H1 (cell line): ENCODE measurements around the gene KIAA0319L. TPM values are rescaled to one million over a fixed set of nuclear protein-coding genes. Genes with fewer than 3 reads are reported as not detected.

ENCODE experiments used
- CTCF ChIA-PET: fragments of 300-600 bp; sonication (Branson Sonifier 250); formaldehyde crosslinking; loops from one replicate; lab custom pipeline; 2021; ENCODE audit not compliant: partially characterized antibody; lab: Charles Lee
- POLR2A ChIA-PET: fragments of 300-600 bp; sonication (Branson Sonifier 250); formaldehyde crosslinking; loops from one replicate; lab custom pipeline; 2021; ENCODE audit warnings: inconsistent platforms; ENCODE audit not compliant: partially characterized antibody; lab: Charles Lee
- DNase-seq, 2 experiments: peaks; one replicate each; pipeline versions ENCODE4 v3.0.0 to v3.0.0-alpha.2; 2010 to 2022; ENCODE audit warnings: low spot score in 2 of 2, low read depth in 1 of 2, mixed read lengths in 1 of 2
- FAIRE-seq: peaks from 2 replicates; lab custom pipeline; 2011; peaks lifted over from hg19 to GRCh38; lab: Jason Lieb, UNC
- H2AFZ ChIP-seq: 2 replicates; pipeline ENCODE4 v1.8.1; 2012; ENCODE audit warnings: low read length, inconsistent platforms
- H2AK5ac ChIP-seq: 2 replicates; pipeline ENCODE4 v1.6.1; 2013; ENCODE audit warnings: low read depth, low read length
- H2BK120ac ChIP-seq: replicated peaks from 2 replicates; pipeline ENCODE3; 2013; ENCODE audit warnings: low read depth, low read length, inconsistent platforms
- H2BK12ac ChIP-seq: 2 replicates; pipeline ENCODE4 v1.6.1; 2013; ENCODE audit warnings: low read depth, low read length
- H2BK15ac ChIP-seq: 2 replicates; pipeline ENCODE4 v1.6.1; 2013; ENCODE audit warnings: low read length
- H2BK20ac ChIP-seq: 2 replicates; pipeline ENCODE4 v1.6.1; 2013; ENCODE audit warnings: low read length
- H2BK5ac ChIP-seq: 2 replicates; pipeline ENCODE4 v1.6.1; 2013; ENCODE audit warnings: low read depth, low read length
- H3K14ac ChIP-seq: 2 replicates; pipeline ENCODE4 v1.6.1; 2013; ENCODE audit warnings: inconsistent platforms; ENCODE audit not compliant: insufficient read length
- H3K18ac ChIP-seq: 2 replicates; pipeline ENCODE4 v1.6.1; 2013; ENCODE audit warnings: low read length; ENCODE audit errors: extremely low read depth
- H3K23ac ChIP-seq: 2 replicates; pipeline ENCODE4 v1.6.1; 2013; ENCODE audit warnings: inconsistent platforms; ENCODE audit not compliant: insufficient read length
- H3K23me2 ChIP-seq: 2 replicates; pipeline ENCODE4 v1.6.1; 2013; ENCODE audit warnings: low read depth, low read length
- H3K27ac ChIP-seq: 2 replicates; pipeline ENCODE4 v1.6.1; 2011; ENCODE audit warnings: low read depth, low read length, inconsistent platforms
- H3K27me3 ChIP-seq, 4 experiments: replicated peaks in 1 of 4; 1 replicate in 1 of 4; 2 replicates in 3 of 4; pipeline versions ENCODE4 v1.6.1 to v1.8.1; 2011 to 2013; ENCODE audit warnings: low read length in 3 of 4, mild to moderate bottlenecking in 3 of 4, inconsistent platforms in 2 of 4, mixed read lengths in 2 of 4, moderate library complexity in 1 of 4; ENCODE audit not compliant: control insufficient read depth in 3 of 4, insufficient read depth in 3 of 4; ENCODE audit errors: extremely low read depth in 1 of 4
- H3K36me3 ChIP-seq, 4 experiments: 2 replicates each; pipeline versions ENCODE4 v1.6.1 to v1.8.1; 2011 to 2013; ENCODE audit warnings: mild to moderate bottlenecking in 4 of 4, low read length in 3 of 4, moderate library complexity in 2 of 4, control low read depth in 1 of 4, inconsistent platforms in 1 of 4; ENCODE audit not compliant: insufficient read depth in 4 of 4, control insufficient read depth in 2 of 4
- H3K4ac ChIP-seq: replicated peaks from 2 replicates; pipeline ENCODE3; 2013; ENCODE audit warnings: low read length, low read depth, mixed read lengths, inconsistent platforms; ENCODE audit not compliant: insufficient read length
- H3K4me1 ChIP-seq, 4 experiments: replicated peaks in 1 of 4; 1 replicate in 1 of 4; 2 replicates in 3 of 4; pipeline versions ENCODE4 v1.6.1 to v1.8.1; 2011 to 2013; ENCODE audit warnings: low read length in 3 of 4, inconsistent platforms in 2 of 4, mixed read lengths in 1 of 4; ENCODE audit not compliant: insufficient read depth in 4 of 4, control insufficient read depth in 3 of 4
- H3K4me2 ChIP-seq, 2 experiments: 2 replicates each; pipeline versions ENCODE4 v1.6.1 to v1.8.1; 2011 to 2013; ENCODE audit warnings: low read depth in 2 of 2, low read length in 2 of 2, control low read depth in 1 of 2, inconsistent platforms in 1 of 2, mild to moderate bottlenecking in 1 of 2; ENCODE audit not compliant: insufficient read depth in 1 of 2
- H3K4me3 ChIP-seq, 4 experiments: fragments of 200-600, 300-600 bp in 1 of 4; sonication (generic), shearing (Covaris generic), sonication (Bioruptor Twin) in 1 of 4; 2 replicates each; pipeline versions ENCODE4 v1.5.1 to v1.8.1; 2011 to 2016; ENCODE audit warnings: low read length in 4 of 4, low read depth in 3 of 4, control low read depth in 2 of 4, inconsistent platforms in 2 of 4, mild to moderate bottlenecking in 2 of 4, mixed read lengths in 1 of 4, moderate library complexity in 1 of 4; ENCODE audit not compliant: insufficient read depth in 2 of 4; ENCODE audit errors: extremely low read depth in 1 of 4
- H3K56ac ChIP-seq: replicated peaks from 2 replicates; pipeline ENCODE3; 2013; ENCODE audit warnings: low read depth, mild to moderate bottlenecking, mixed read lengths, low read length, inconsistent platforms; ENCODE audit not compliant: insufficient read length
- H3K79me1 ChIP-seq: 2 replicates; pipeline ENCODE4 v1.6.1; 2013; ENCODE audit warnings: low read depth, low read length, control low read depth
- H3K79me2 ChIP-seq, 2 experiments: 2 replicates each; pipeline versions ENCODE4 v1.6.1 to v1.8.1; 2012 to 2013; ENCODE audit warnings: low read length in 2 of 2, mild to moderate bottlenecking in 2 of 2, inconsistent platforms in 1 of 2; ENCODE audit not compliant: insufficient read depth in 2 of 2, control insufficient read depth in 1 of 2
- H3K9ac ChIP-seq, 4 experiments: replicated peaks in 1 of 4; 1 replicate in 1 of 4; 2 replicates in 3 of 4; pipeline versions ENCODE4 v1.6.1 to v1.8.1; 2011 to 2013; ENCODE audit warnings: low read depth in 3 of 4, low read length in 3 of 4, control low read depth in 2 of 4, mild to moderate bottlenecking in 2 of 4, moderate library complexity in 2 of 4, inconsistent platforms in 1 of 4; ENCODE audit errors: extremely low read depth in 1 of 4
- H3K9me3 ChIP-seq, 2 experiments: 2 replicates each; pipeline versions ENCODE4 v1.6.1 to v1.8.1; 2012 to 2013; ENCODE audit warnings: mild to moderate bottlenecking in 2 of 2, moderate library complexity in 2 of 2, control low read depth in 1 of 2, inconsistent platforms in 1 of 2, low read depth in 1 of 2, low read length in 1 of 2, mixed read lengths in 1 of 2; ENCODE audit not compliant: insufficient read depth in 2 of 2
- H4K20me1 ChIP-seq, 2 experiments: replicated peaks in 1 of 2; 2 replicates each; pipeline versions ENCODE3 to v1.8.1; 2011 to 2013; ENCODE audit warnings: inconsistent platforms in 2 of 2, low read length in 2 of 2, mild to moderate bottlenecking in 1 of 2; ENCODE audit not compliant: insufficient read depth in 2 of 2, control insufficient read depth in 1 of 2
- H4K5ac ChIP-seq: 2 replicates; pipeline ENCODE4 v1.6.1; 2013; ENCODE audit warnings: low read length, low read depth, mixed read lengths, inconsistent platforms; ENCODE audit not compliant: insufficient read length
- H4K8ac ChIP-seq: 2 replicates; pipeline ENCODE4 v1.8.0; 2013; ENCODE audit warnings: mild to moderate bottlenecking, moderate library complexity, low read length, inconsistent platforms; ENCODE audit not compliant: insufficient read depth; ENCODE audit errors: extremely low read depth
- H4K91ac ChIP-seq: replicated peaks from 2 replicates; pipeline ENCODE3; 2013; ENCODE audit warnings: low read length, mixed read lengths, inconsistent platforms; ENCODE audit not compliant: insufficient read length
- BRCA1 ChIP-seq: IDR thresholded peaks from 2 replicates; pipeline ENCODE4 v1.6.1; 2012; ENCODE audit warnings: low read depth, low read length, improper control_type of control experiment
- CBX8 ChIP-seq: fragments of 300-800, 300-1000 bp; sonication (generic); IDR thresholded peaks from 2 replicates; pipeline ENCODE4 v1.7.1; 2016; ENCODE audit warnings: low read depth, low read length, borderline replicate concordance
- CREB1 ChIP-seq: IDR thresholded peaks from 2 replicates; pipeline ENCODE4 v1.6.1; 2012; ENCODE audit warnings: inconsistent platforms
- EZH2 ChIP-seq: fragments of 200-600 bp; sonication (generic); IDR thresholded peaks from 2 replicates; pipeline ENCODE4 v1.7.1; 2012; ENCODE audit warnings: low read depth, mild to moderate bottlenecking, moderate library complexity, low read length, inconsistent platforms; ENCODE audit not compliant: severe bottlenecking
- GABPA ChIP-seq: IDR thresholded peaks from 2 replicates; pipeline ENCODE4 v1.6.1; 2011; ENCODE audit warnings: mild to moderate bottlenecking, low read length, moderate library complexity, borderline replicate concordance; ENCODE audit not compliant: insufficient read depth
- MAFK ChIP-seq: IDR thresholded peaks from 2 replicates; pipeline ENCODE4 v1.6.1; 2012; ENCODE audit warnings: low read depth, mild to moderate bottlenecking, improper control_type of control experiment, low read length
- NANOG ChIP-seq: IDR thresholded peaks from 2 replicates; pipeline ENCODE4 v1.6.1; 2011; ENCODE audit warnings: low read length, low read depth, mild to moderate bottlenecking, inconsistent platforms; ENCODE audit not compliant: insufficient read depth, poor library complexity, severe bottlenecking
- RBBP5 ChIP-seq: IDR thresholded peaks from 2 replicates; pipeline ENCODE4 v1.7.1; 2012; ENCODE audit warnings: low read depth, mild to moderate bottlenecking, inconsistent platforms, low read length, moderate library complexity, borderline replicate concordance
- RFX5 ChIP-seq: IDR thresholded peaks from 2 replicates; pipeline ENCODE4 v1.6.1; 2011; ENCODE audit warnings: low read depth, low read length, improper control_type of control experiment, borderline replicate concordance
- SIX5 ChIP-seq: IDR thresholded peaks from 2 replicates; pipeline ENCODE4 v1.6.1; 2011; ENCODE audit warnings: mild to moderate bottlenecking, low read depth, low read length
- WGBS, 2 experiments: shearing (Covaris generic) in 1 of 2; methylation state at CpG; one replicate each; pipeline versions ENCODE4 v1.1.6 to v1.1.7; 2013 to 2015; ENCODE audit warnings: low lambda C conversion rate in 2 of 2, mixed read lengths in 2 of 2, inconsistent platforms in 1 of 2, low coverage in 1 of 2, missing lambda C conversion rate in 1 of 2; ENCODE audit not compliant: insufficient replicate concordance in 2 of 2, insufficient coverage in 1 of 2, insufficient read length in 1 of 2; ENCODE audit errors: extremely low coverage in 1 of 2, missing lambda C conversion rate in 1 of 2; 5-methylcytosine and 5-hydroxymethylcytosine counted together
- polyA plus RNA-seq, 7 experiments: library from polyadenylated mRNA; depleted of rRNA in 3 of 7; stranded (reverse) in 5 of 7; unstranded in 2 of 7; fragments of >200 nt in 5 of 7; fragments of 200-250 nt in 2 of 7; gene quantifications; 1 replicate in 5 of 7; 2 replicates in 1 of 7; 4 replicates in 1 of 7; pipeline versions ENCODE4 v1.2.1 to v1.2.3, GENCODE V29; 2011 to 2013; ENCODE audit warnings: missing spikeins in 2 of 7, mixed read lengths in 2 of 7
- total RNA-seq: library from RNA; stranded (reverse); fragmentation: NEBNext Ultra II Directional; extraction: Animal tissue kit (Norgen Biotek cat#: 25700); gene quantifications from 2 replicates; pipeline ENCODE4 v1.2.1, GENCODE V29; 2021
- TF ChIP-seq, protein P1 (sequence below): IDR thresholded peaks from 2 replicates; pipeline ENCODE4 v1.6.1; 2012; ENCODE audit warnings: low read length, inconsistent platforms

Gene KIAA0319L
- total and polyA plus RNA-seq, 2 of the 8 experiments (the other 6 are each of a cell fraction or from before 2014, with no cell fraction given), result 40.1 to 55.7 TPM

DNA sequence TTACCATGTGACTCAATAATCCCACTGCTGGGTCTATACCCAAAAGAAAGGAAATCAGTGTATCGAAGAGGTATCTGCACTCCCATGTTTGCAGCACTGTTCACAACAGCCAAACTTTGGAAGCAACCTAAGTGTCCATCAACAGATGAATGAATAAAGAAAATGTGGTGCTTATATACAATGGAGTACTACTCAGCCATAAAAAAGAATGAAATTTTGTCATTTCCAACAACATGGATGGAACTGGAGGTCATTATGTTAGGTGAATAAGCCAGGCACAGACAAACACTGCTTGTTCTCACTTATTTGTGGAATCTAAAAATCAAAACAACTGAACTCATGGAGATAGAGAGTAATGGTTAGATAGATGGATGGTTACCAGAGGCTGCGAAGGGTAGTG, 79.3 kb downstream of the KIAA0319L start:
- Histone ChIP-seq H3K4me1 (no peaks in the 10 kb centered on the region), H3K18ac (no peak overlapping the region), H3K9me3 (no peaks in the 10 kb centered on the region), H2BK15ac (no peak overlapping the region), H2BK12ac (no peak overlapping the region), H3K23ac (no peak overlapping the region), H2BK5ac (no peak overlapping the region), H3K79me2 (no peaks in the 10 kb centered on the region), H4K8ac (no peak overlapping the region), H4K20me1 (no peaks in the 10 kb centered on the region), H4K91ac (no peak overlapping the region), H3K56ac (no peak overlapping the region), H3K9ac (no peak overlapping the region), H3K27ac (no peak overlapping the region), H3K36me3 (peaks cover 3 to 27% (median 9%) of the 10 kb centered on the region in 4 experiments; a peak in 3 of 8 replicates), H3K14ac (no peak overlapping the region), H3K4me2 (no peak overlapping the region), H3K4me3 (no peak overlapping the region), H3K79me1 (no peaks in the 10 kb centered on the region), H2AK5ac (no peak overlapping the region), H4K5ac (no peak overlapping the region), H2BK20ac (no peak overlapping the region), H2AFZ (no peak overlapping the region), H3K4ac (no peak overlapping the region), H3K27me3 (no peaks in the 10 kb centered on the region), H2BK120ac (no peak overlapping the region), H3K23me2 (no peaks in the 10 kb centered on the region; the same call in 1 of the 2 replicates)
- ChIA-PET CTCF (no interaction called here), POLR2A (no interaction called here)
- 92 to 100% methylated on average over 1 to 2 of the region's 2 CpGs for WGBS, 2 experiments
- FAIRE-seq (no peak), DNase-seq (no peak)
- TF ChIP-seq NANOG (no peak), EZH2 (no peak), BRCA1 (no peak), SIX5 (no peak), CREB1 (no peak), CBX8 (no peak), MAFK (no peak), GABPA (no peak), RBBP5 (no peak), RFX5 (no peak)
- TF ChIP-seq, protein P1, sequence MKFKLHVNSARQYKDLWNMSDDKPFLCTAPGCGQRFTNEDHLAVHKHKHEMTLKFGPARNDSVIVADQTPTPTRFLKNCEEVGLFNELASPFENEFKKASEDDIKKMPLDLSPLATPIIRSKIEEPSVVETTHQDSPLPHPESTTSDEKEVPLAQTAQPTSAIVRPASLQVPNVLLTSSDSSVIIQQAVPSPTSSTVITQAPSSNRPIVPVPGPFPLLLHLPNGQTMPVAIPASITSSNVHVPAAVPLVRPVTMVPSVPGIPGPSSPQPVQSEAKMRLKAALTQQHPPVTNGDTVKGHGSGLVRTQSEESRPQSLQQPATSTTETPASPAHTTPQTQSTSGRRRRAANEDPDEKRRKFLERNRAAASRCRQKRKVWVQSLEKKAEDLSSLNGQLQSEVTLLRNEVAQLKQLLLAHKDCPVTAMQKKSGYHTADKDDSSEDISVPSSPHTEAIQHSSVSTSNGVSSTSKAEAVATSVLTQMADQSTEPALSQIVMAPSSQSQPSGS, result no peak
